Uterine smooth muscle cell (primary cell): ENCODE results near the gene LPP. TPM values are rescaled to one million over a fixed set of nuclear protein-coding genes. Genes with fewer than 3 reads are reported as not detected.

ENCODE experiments used
- total RNA-seq: library from RNA; depleted of rRNA; stranded (reverse); fragments of >200 nt; gene quantifications from 2 replicates; pipeline ENCODE4 v1.2.3, GENCODE V29; 2014

Gene LPP
- total RNA-seq = 70.6 and 111 TPM in 2 replicates

GRCh38 chr3:188154014-188154808, at the start of gene LPP:
LPP (plus strand) TSS chr3:188154157; CDS start chr3:188406121, 251,964 bp downstream.

